Kidney tubule cell (primary cell): Measurements from ENCODE around the gene ARF3.
"Not testable (repeated sequence)": the region's sequence is repeated elsewhere in the genome, so short reads cannot be mapped to it uniquely, and the experiment has no call there.

Source experiments
- DNase-seq: peaks from one replicate; pipeline ENCODE4 v3.0.0-alpha.2; 2018; ENCODE audit warnings: low spot score

ARF3 gene

GRCh38 chr12:48929551-48929950 is 27.7 kb downstream of the ARF3 start:
- no peak for DNase-seq

DNA sequence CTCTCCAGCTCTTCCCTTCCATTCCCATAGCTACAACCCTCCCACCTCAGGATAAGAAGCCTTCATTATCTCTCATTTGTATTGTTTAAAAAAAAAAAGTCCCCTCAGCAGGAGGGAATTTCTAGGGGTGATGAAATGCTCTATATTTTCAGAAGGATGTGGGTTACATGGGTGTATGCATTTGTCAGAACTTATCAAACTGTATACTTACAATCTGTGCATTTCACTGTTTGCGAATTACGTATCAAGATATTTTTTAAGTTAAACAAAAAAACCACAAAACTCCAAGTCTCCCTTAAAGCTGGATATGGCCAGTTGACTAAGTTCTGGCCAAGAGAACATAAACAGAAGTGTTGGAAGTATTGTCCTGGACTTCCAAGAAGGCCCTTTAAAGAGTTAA is 30.0 kb downstream of the ARF3 start:
- no peak for DNase-seq

DNA sequence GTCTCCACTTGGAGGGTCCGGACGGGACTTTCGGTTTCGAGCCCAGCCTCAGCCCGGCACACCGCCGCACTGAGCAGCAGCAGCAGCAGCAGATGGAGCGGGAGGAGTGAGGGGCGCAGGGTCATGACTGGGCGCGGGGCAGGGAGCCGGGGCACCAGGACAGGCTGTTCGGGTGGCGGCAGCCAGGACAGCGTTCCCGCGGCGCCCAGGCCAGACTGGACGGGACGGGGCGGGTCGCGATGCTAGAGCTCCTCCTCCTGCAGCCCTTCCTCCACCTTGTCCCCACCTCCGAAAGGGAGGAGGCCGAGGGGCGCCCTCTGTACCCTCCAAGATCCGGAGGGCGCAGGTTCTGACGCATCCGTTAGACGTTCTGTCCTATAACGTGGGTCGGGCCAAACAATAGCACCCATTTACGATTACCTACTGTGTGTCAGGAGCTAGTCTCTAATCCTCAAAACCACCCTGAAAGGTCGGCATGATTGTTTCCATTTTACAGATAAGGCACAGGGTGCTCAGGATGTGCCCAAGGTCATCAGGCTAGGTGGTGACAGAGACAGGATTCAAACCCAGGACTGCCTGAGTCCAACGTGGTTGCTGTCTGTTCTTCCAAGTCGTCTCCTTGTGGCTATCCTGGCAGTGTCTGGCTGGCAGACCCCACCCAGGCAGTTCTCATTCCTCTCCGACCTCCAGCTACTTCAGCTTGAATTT is 31.8 kb downstream of the ARF3 start, which contains the start of gene FKBP11:
Gene FKBP11, minus strand, starts transcription at position 189 of the 708 bp plus-strand sequence. Its CDS starts 64 bp downstream, at position 125.
- DNase-seq: peak; percentile 30

DNA sequence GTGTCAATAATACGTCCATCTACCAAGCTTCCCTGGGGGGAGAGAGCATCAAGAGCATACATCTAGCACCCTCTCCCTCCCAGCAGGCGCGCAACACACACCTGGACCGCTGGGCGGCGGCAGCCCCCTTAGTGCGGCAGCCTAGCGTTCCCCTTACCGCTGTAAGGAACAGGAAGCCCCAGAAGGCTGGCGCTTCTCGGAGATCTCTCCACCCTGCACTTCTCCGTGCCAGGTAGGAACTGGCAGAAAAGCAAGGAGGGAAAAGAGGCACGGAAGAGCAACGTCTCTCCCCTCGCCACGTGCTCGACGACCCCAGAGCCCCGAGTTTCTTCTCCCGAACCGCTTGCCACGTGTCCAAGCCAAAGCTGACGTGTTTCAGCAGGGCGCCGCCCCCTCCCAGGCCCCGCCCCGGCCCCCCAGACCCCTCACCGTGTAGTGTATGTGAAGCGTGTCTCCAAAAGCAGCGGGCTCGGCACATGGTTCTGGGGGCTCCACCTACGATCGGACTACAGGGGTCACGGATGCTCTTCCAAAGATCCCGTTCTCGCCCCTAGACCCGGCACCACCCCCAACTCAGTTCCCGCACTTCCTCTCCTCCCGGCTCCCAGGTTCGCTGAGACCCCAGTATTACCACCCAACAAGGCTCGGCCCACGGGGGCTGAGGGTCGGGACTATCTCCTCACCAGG is 32.5 kb downstream of the ARF3 start:
- DNase-seq: peak; percentile 57

GRCh38 chr12:48923117-48923516 is 34.2 kb downstream of the ARF3 start:
- no peak for DNase-seq

GRCh38 chr12:48917857-48918537 is 39.3 kb downstream of the ARF3 start:
- no peak for DNase-seq

- no peak for DNase-seq
Observed at GRCh38 chr12:48910196-48910595, 47.1 kb downstream of the ARF3 start.

DNA sequence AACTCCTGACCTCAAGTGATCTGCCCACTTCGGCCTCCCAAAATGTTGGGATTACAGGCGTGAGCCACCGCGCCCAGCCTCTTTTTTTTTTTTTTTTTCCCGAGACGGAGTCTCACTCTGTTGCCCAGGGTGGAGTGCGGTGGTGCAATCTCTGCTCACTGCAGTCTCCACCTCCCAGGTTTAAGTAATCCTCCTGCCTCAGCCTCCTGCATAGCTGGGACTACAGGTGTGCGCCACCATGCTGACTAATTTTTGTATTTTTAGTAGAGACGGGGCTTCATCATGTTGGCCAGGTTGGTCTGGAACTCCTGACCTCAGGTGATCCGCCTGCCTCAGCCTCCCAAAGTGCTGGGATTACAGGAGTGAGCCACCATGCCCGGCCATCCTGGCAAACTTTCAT is 47.6 kb downstream of the ARF3 start:
- not testable (repeated sequence) for DNase-seq

GRCh38 chr12:48907245-48907644 is 50.0 kb downstream of the ARF3 start:
- peak; percentile 15 for DNase-seq

DNA sequence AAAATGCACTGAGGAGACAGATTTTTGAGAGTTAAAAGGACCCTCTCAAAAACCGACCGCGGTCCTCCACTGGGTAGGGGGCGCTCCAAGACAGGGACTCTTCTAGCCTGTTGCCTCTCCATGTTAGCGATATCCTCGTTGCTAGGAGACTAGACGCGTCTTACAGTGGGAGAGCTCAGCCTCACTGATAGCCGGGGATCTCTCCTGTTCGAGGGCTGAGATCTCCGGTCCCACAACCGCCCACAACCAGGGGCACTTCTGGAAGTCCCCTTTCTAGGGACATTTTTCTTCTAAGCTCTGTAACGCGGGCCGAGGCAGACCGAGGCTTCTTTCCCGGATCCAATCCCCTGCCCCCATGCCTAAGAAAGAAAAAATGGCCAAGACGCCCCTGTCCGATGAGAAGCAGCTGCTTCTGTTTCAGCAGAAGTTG is 53.3 kb downstream of the ARF3 start:
- DNase-seq: peak; percentile 81

DNA sequence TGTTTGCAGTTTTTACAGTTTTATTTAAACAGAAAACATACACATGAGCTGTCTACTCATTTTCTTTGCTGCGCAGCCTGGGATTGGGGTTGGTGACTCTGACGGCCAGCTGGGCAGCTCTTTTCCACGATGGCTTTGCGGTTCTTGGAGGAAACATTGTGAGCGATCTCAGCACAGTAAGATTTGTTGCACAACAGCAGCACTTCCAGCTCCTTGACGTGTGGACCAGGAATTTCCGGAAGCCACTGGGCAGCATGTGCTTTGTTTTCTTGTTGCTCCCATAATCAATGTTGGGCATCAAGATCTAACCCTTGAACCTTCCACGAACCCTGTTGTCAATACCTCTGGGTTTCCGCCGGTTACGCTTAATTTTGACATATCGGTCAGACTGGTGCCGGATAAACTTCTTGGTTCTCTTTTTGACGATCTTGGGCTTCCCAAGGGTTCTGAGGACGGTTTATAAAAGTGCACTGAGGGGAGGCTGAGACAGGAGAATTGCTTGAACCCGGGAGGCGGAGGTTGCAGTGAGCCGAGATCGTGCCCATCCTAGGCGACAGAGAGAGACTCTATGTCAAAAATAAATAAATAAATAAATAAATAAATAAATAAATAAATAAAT is 53.8 kb downstream of the ARF3 start:
- no peak for DNase-seq

DNA sequence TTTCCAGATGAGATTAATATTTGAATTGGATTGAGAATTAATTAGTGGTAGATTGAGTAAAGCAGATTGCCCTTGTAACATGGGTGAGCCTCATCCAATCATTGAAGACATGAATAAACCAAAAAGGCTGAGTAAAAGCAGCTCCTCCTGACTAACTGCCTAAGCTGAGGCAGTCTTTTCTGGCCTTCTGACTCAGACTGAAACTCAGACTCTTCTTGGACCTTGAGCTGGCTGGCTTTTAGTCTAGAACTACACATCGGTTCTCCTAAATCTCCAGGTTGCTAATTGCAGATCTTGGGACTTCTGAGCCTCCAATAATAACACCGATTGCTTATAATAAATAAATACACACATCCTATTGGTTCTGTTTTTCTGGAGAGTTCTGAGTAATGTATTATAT is 56.0 kb downstream of the ARF3 start:
- peak; percentile 49 for DNase-seq

DNA sequence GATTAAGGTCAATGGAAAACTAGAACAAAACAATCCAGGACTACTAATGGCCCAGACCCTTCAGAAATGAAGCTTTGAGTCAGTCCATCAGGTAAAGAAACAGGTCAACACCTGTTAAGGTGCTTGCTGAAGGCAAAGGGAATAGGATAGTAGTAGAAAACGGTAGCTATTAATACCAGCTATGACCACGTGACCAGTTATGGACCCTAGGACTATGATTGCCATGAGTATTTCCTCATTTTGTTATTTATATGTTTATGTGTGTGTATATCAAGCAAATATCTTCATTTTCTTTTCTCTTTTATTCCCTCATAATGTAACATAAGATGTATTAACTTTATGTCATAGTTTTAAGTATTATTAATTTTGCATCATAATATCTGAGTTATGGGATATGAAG is 57.6 kb downstream of the ARF3 start:
- no peak for DNase-seq

DNA sequence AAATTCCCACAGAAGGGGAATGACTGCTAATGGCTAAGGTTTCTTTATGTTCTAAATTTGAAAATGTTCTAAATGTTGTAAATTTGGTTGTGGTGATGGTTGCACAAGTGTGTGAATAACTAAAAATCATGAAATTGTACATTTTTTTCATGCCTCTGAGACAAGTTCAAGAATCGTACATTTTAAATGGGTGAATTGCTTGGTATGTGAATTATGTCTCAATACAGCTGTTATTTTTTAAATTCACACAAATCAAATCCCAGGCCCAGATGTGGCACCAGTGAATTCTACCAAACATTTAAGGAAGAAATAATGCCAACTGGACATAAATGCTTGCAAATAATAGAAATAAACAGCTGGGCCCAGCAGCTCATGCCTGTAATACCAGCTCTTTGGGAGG is 63.0 kb downstream of the ARF3 start:
- no peak for DNase-seq

GRCh38 chr12:48890657-48891418 is 66.4 kb downstream of the ARF3 start:
- peak; percentile 76 for DNase-seq

GRCh38 chr12:48889679-48890078 is 67.6 kb downstream of the ARF3 start:
- DNase-seq: no peak
